ENCODE measurements around the gene SHB. TPM values are rescaled to one million over a fixed set of nuclear protein-coding genes. Genes with fewer than 3 reads are reported as not detected.

The SHB gene
- total and polyA plus RNA-seq, 2 donors from 2014 or later, result 16.4 to 39.8 TPM

DNA sequence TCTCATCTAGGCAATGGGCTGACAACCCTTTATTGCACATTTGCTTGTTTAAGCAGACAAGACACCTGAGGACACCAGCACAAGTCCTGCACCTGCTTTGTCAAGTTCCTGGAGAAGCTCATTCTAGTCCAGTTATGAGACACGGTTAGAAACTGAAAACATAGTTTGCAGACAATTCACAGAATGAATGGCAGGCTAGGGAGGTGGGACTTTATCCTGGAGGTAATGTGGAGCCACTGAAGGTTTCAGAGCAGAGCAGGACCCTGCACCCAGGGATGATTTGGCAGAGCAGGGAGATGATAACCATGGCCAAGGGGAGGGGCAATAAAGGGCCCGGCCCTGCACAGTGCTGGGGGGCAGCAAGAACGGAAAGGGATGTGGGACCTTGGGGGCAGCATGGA, 114.4 kb downstream of the SHB start:
- H3K36me3 ChIP-seq (ENCODE audit: control insufficient read depth in 2 of 3, insufficient read depth in 3 of 3, low read length in 3 of 3), result peaks cover 0 to 18% (median under 1%) of the 10 kb centered on the region in 3 donors
- TF ChIP-seq, protein P1, sequence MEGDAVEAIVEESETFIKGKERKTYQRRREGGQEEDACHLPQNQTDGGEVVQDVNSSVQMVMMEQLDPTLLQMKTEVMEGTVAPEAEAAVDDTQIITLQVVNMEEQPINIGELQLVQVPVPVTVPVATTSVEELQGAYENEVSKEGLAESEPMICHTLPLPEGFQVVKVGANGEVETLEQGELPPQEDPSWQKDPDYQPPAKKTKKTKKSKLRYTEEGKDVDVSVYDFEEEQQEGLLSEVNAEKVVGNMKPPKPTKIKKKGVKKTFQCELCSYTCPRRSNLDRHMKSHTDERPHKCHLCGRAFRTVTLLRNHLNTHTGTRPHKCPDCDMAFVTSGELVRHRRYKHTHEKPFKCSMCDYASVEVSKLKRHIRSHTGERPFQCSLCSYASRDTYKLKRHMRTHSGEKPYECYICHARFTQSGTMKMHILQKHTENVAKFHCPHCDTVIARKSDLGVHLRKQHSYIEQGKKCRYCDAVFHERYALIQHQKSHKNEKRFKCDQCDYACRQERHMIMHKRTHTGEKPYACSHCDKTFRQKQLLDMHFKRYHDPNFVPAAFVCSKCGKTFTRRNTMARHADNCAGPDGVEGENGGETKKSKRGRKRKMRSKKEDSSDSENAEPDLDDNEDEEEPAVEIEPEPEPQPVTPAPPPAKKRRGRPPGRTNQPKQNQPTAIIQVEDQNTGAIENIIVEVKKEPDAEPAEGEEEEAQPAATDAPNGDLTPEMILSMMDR (IDR thresholded peaks at IDR 0.05; ENCODE audit: borderline replicate concordance, extremely low read depth, insufficient read depth), result no peak
- no peaks in the 10 kb centered on the region for H3K27me3 ChIP-seq (ENCODE audit: control insufficient read depth, insufficient read depth, low read length)
- H3K27ac ChIP-seq (ENCODE audit: low read depth in 2 of 2, low read length in 2 of 2), result peak overlapping the region; percentile 2 to 51
- FAIRE-seq (no peak), DNase-seq (peak in 1 of 5 donors; percentile 36)
- peaks cover 0 to 11% (median 3%) of the 10 kb centered on the region in 3 donors for H3K4me1 ChIP-seq (ENCODE audit: control insufficient read depth in 2 of 3, insufficient read depth in 2 of 3, low read depth in 1 of 3, low read length in 3 of 3)
- no peaks in the 10 kb centered on the region for H3K9me3 ChIP-seq (ENCODE audit: control insufficient read depth in 2 of 3, insufficient read depth in 1 of 3, low read length in 3 of 3)
- intact Hi-C loops (cut with DNase I), result no loop called here
- H3K9ac ChIP-seq (ENCODE audit: low read length in 3 of 3), result no peak overlapping the region
- no peak overlapping the region for H3K4me3 ChIP-seq (ENCODE audit: low read length in 3 of 3)

DNA sequence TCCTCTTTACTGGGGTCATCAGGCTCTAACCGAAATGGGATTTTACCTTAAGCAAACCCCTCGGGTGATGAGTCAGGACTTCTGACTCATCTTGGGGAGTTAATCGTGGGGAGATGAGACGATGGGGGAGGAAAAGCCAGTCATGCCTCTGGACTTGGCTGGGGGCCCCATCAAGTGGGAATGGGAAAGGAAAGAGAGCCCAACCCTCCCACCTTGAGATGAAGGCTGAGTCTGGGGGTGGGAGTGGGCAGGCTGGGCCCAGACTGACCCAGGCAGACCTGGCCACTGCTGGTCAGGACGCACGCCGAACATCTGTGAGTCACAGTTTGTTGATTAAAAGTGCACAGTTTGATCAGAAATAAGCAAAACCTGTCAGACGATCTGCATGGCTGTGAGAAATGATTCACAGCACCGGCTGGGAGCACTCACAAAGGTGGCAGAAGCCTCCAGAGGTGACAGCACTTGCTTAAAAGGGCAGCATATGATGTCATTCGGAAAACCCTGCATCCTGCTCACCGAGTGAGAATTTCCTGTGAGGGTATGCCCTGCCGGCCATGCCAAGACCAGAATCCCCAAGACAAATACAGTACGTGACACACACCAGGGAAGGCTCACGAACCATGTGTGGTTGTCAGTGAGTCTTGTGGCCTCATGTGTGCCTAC, 115.1 kb downstream of the SHB start:
- H3K9ac ChIP-seq (ENCODE audit: low read length in 3 of 3), result no peak overlapping the region
- DNase-seq, result peak in 2 of 5 donors; percentile 35 to 79
- H3K9me3 ChIP-seq (ENCODE audit: control insufficient read depth in 2 of 3, insufficient read depth in 1 of 3, low read length in 3 of 3), result no peaks in the 10 kb centered on the region
- peaks cover 0 to 11% (median 3%) of the 10 kb centered on the region in 3 donors for H3K4me1 ChIP-seq (ENCODE audit: control insufficient read depth in 2 of 3, insufficient read depth in 2 of 3, low read depth in 1 of 3, low read length in 3 of 3)
- no peak for FAIRE-seq
- H3K36me3 ChIP-seq (ENCODE audit: control insufficient read depth in 2 of 3, insufficient read depth in 3 of 3, low read length in 3 of 3), result peaks cover 0 to 18% (median 2%) of the 10 kb centered on the region in 3 donors
- TF ChIP-seq, protein P1 (IDR thresholded peaks at IDR 0.05; ENCODE audit: borderline replicate concordance, extremely low read depth, insufficient read depth), result no peak
- peak overlapping the region; percentile 25 to 51 for H3K27ac ChIP-seq (ENCODE audit: low read depth in 2 of 2, low read length in 2 of 2)
- intact Hi-C loops (cut with DNase I), result no loop called here
- H3K27me3 ChIP-seq (ENCODE audit: control insufficient read depth, insufficient read depth, low read length), result no peaks in the 10 kb centered on the region
- no peak overlapping the region for H3K4me3 ChIP-seq (ENCODE audit: low read length in 3 of 3)

DNA sequence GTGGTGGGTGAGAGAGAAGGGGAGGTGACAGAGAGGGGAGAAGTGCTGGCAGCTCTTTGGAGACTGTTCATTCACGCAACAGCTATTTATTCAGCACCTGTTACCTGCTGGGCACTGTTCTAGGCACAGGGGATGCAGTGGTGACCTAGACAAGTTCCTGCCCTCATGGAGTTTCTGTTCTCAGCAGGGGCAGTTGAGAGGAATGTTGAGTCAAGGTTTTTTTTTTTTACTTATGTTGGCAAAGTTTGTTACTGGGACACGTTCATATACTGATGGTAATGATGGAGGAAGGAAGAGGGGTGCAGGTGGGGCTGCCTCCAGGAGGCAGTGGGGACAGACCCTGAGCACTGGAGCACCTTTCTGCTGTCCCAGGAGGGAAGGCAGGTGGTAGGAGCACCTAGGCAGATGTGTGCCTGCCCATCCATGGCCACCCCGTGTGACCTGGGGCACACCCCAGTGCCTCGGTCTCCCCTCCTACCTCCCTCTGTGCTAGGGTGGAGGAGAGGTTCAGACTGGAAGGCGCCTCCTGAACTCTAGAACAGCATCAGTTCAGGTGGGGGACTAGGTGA, 115.7 kb downstream of the SHB start:
- intact Hi-C loops (cut with DNase I), result no loop called here
- DNase-seq (peak in 1 of 5 donors; percentile 73), FAIRE-seq (no peak)
- Histone ChIP-seq H3K4me3 (ENCODE audit: low read length in 3 of 3) (no peak overlapping the region), H3K9ac (ENCODE audit: low read length in 3 of 3) (no peak overlapping the region), H3K9me3 (ENCODE audit: control insufficient read depth in 2 of 3, insufficient read depth in 1 of 3, low read length in 3 of 3) (no peaks in the 10 kb centered on the region), H3K36me3 (ENCODE audit: control insufficient read depth in 2 of 3, insufficient read depth in 3 of 3, low read length in 3 of 3) (peaks cover 0 to 18% (median 2%) of the 10 kb centered on the region in 3 donors), H3K4me1 (ENCODE audit: control insufficient read depth in 2 of 3, insufficient read depth in 2 of 3, low read depth in 1 of 3, low read length in 3 of 3) (peaks cover 0 to 11% (median 3%) of the 10 kb centered on the region in 3 donors), H3K27ac (ENCODE audit: low read depth in 2 of 2, low read length in 2 of 2) (peak overlapping the region in 1 of 2 donors; percentile 25), H3K27me3 (ENCODE audit: control insufficient read depth, insufficient read depth, low read length) (no peaks in the 10 kb centered on the region)
- TF ChIP-seq, protein P1 (IDR thresholded peaks at IDR 0.05; ENCODE audit: borderline replicate concordance, extremely low read depth, insufficient read depth), result no peak
